ENCODE measurements around the gene PELI2. TPM values are rescaled to one million over a fixed set of nuclear protein-coding genes. Genes with fewer than 3 reads are reported as not detected.
A peak's percentile ranks its signal among the peaks of the same experiment; 100 is the strongest.

The PELI2 gene
- total RNA-seq, 1 donor: 14.1 TPM

DNA sequence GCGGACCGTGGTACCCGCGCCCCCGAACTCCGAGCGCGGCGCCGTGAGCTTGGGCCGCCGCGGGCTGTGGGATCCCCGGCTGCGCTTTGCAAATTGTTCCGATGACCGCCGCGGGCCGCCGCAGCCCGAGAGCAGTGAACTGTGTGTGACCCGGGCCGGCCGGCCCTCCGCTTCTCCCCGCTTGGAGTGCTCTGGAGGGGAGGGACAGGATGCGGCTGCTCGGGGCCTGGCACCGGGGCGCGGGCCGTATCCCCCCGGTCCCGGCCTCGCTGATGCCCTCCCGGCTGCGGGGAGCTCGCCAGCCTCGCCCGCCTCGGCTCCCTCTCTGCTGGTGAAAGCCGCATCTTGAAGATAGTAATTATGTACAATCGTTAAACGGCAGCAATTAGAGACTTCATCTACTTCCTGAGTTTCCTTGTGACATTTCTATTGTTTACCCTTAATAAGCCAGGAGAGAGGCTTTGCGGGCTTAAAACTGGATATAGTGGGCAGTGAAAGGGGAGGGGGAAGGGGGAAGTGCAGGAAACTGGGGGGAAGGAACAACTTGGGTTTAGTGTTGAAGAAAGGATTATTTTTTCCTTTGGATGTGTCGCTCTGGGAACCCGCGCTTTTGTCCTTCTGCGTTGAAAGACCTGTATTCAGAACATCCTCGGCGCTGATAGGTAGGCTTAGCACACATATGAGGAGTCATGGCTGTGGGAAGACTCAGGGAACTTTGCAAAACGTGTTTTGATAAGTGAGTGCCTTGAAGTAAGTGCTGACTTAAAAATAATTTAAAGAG is 1.2 kb downstream of the PELI2 start:
- peak overlapping the region; percentile 41 for H3K27ac ChIP-seq (ENCODE audit: low read depth, low read length)
- H4K20me1 ChIP-seq (ENCODE audit: insufficient read depth, low read length): no peaks in the 10 kb centered on the region
- peak overlapping the region; percentile 87 for H3K4me2 ChIP-seq (ENCODE audit: insufficient read depth, low read length)
- peaks cover 8% of the 10 kb centered on the region for H3K79me2 ChIP-seq (ENCODE audit: insufficient read depth, low read length)
- peaks cover 13% of the 10 kb centered on the region for H3K4me1 ChIP-seq (ENCODE audit: insufficient read depth, low read length)
- peak overlapping the region; percentile 72 for H2AFZ ChIP-seq (ENCODE audit: low read length)
- no peak for TF ChIP-seq CTCF (IDR thresholded peaks at IDR 0.05; ENCODE audit: extremely low read depth, low read depth, low read length)
- H3K27me3 ChIP-seq (ENCODE audit: insufficient read depth, low read length): no peaks in the 10 kb centered on the region
- H3K4me3 ChIP-seq (ENCODE audit: insufficient read depth, low read length): peak overlapping the region; percentile 83
- H3K36me3 ChIP-seq (ENCODE audit: insufficient read depth, low read length): no peaks in the 10 kb centered on the region
- no peaks in the 10 kb centered on the region for H3K9me3 ChIP-seq (ENCODE audit: low read depth, low read length)
- peak; percentile 76 for DNase-seq (ENCODE audit: insufficient read length, low spot score, missing footprints)

DNA sequence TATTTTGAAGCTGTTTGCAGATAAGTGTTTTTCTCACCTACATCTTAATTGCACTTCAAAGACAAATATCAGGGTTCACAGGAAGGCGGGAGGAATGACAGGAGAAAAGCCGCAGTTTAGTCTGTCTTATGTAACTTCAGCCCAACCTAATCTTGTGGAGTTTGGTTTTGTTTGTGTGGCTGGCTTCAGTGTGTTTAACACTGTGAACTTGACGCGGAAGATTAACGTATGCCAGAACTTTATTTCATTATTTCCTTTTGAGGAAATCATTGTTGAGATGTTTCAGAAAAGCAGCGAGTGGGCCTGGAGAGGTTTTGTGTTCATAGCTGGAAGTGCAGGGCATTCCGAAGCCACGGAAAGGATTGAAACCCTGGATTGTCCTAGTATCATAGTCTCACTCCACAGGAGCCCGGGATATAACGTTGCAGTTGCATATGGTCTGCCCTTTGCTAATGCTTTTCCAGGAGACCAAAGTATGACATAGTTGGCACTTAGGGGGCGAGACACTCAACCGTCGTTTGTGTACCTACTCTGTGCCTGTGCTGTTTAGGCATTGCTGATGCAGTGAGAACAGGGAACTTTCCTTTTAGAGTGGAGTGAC is 2.0 kb downstream of the PELI2 start:
- H3K4me3 ChIP-seq (ENCODE audit: insufficient read depth, low read length): peak overlapping the region; percentile 83
- no peaks in the 10 kb centered on the region for H3K36me3 ChIP-seq (ENCODE audit: insufficient read depth, low read length)
- no peaks in the 10 kb centered on the region for H4K20me1 ChIP-seq (ENCODE audit: insufficient read depth, low read length)
- H3K9me3 ChIP-seq (ENCODE audit: low read depth, low read length): no peaks in the 10 kb centered on the region
- peak overlapping the region; percentile 72 for H2AFZ ChIP-seq (ENCODE audit: low read length)
- H3K79me2 ChIP-seq (ENCODE audit: insufficient read depth, low read length): peaks cover 8% of the 10 kb centered on the region
- H3K27ac ChIP-seq (ENCODE audit: low read depth, low read length): no peak overlapping the region
- H3K4me2 ChIP-seq (ENCODE audit: insufficient read depth, low read length): peak overlapping the region; percentile 87
- DNase-seq (ENCODE audit: insufficient read length, low spot score, missing footprints): peak; percentile 68
- peaks cover 13% of the 10 kb centered on the region for H3K4me1 ChIP-seq (ENCODE audit: insufficient read depth, low read length)
- TF ChIP-seq CTCF (IDR thresholded peaks at IDR 0.05; ENCODE audit: extremely low read depth, low read depth, low read length): no peak
- H3K27me3 ChIP-seq (ENCODE audit: insufficient read depth, low read length): no peaks in the 10 kb centered on the region

DNA sequence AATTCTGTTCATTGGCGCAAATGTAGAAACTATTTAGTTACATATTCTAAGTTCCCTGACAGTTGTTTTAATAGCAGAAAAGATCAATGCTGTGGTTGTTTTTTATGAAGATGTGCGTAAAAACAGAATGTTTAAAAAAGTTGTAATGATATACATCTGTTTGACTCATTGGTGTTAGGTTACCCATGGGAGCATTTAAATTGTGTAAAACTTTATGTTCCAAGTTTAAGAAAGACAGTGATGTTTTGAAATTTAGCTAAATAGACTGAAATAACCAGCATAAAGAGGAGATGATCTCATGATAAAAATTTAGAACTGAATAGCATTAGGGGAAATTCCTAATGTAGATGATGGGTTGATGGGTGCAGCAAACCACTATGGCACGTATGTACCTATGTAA is 3.6 kb downstream of the PELI2 start:
- no peak overlapping the region for H3K4me3 ChIP-seq (ENCODE audit: insufficient read depth, low read length)
- no peaks in the 10 kb centered on the region for H3K9me3 ChIP-seq (ENCODE audit: low read depth, low read length)
- no peak overlapping the region for H3K4me2 ChIP-seq (ENCODE audit: insufficient read depth, low read length)
- no peaks in the 10 kb centered on the region for H4K20me1 ChIP-seq (ENCODE audit: insufficient read depth, low read length)
- peaks cover 13% of the 10 kb centered on the region for H3K4me1 ChIP-seq (ENCODE audit: insufficient read depth, low read length)
- no peak for DNase-seq (ENCODE audit: insufficient read length, low spot score, missing footprints)
- no peak overlapping the region for H2AFZ ChIP-seq (ENCODE audit: low read length)
- no peaks in the 10 kb centered on the region for H3K36me3 ChIP-seq (ENCODE audit: insufficient read depth, low read length)
- no peak for TF ChIP-seq CTCF (IDR thresholded peaks at IDR 0.05; ENCODE audit: extremely low read depth, low read depth, low read length)
- H3K79me2 ChIP-seq (ENCODE audit: insufficient read depth, low read length): peaks cover 8% of the 10 kb centered on the region
- no peak overlapping the region for H3K27ac ChIP-seq (ENCODE audit: low read depth, low read length)
- H3K27me3 ChIP-seq (ENCODE audit: insufficient read depth, low read length): no peaks in the 10 kb centered on the region

DNA sequence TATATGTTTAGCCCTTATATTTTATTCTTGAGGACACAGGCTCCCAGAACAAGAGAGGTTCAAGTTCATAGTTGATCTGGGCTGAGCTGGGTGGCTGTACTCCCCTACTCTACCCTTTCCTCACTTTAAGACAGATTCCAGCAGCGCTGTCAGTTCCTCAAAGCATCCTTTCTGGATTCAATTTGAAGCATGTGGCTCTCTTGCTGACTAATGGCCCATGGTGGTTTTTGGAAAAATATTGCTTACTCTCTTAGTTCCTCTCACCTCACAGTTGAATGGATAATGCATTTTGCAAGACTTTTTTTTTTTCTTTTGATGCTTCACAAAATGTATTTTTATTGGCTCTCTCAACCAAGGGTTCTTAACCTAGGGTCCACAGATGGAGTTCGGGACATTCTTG is 4.1 kb downstream of the PELI2 start:
- Histone ChIP-seq H3K4me3 (ENCODE audit: insufficient read depth, low read length) (no peak overlapping the region), H3K27me3 (ENCODE audit: insufficient read depth, low read length) (no peaks in the 10 kb centered on the region), H3K4me1 (ENCODE audit: insufficient read depth, low read length) (peaks cover 13% of the 10 kb centered on the region), H3K4me2 (ENCODE audit: insufficient read depth, low read length) (no peak overlapping the region), H3K79me2 (ENCODE audit: insufficient read depth, low read length) (peaks cover 8% of the 10 kb centered on the region), H2AFZ (ENCODE audit: low read length) (no peak overlapping the region), H3K27ac (ENCODE audit: low read depth, low read length) (no peak overlapping the region), H3K36me3 (ENCODE audit: insufficient read depth, low read length) (no peaks in the 10 kb centered on the region), H4K20me1 (ENCODE audit: insufficient read depth, low read length) (no peaks in the 10 kb centered on the region), H3K9me3 (ENCODE audit: low read depth, low read length) (no peaks in the 10 kb centered on the region)
- TF ChIP-seq CTCF (IDR thresholded peaks at IDR 0.05; ENCODE audit: extremely low read depth, low read depth, low read length): no peak
- no peak for DNase-seq (ENCODE audit: insufficient read length, low spot score, missing footprints)

All from osteoblast (primary cell).